HG02588 (cell line): ENCODE measurements around the gene PLXNA1.

Experiments
- ATAC-seq: cut with Tn5 transposase; IDR thresholded peaks from one replicate; pipeline ENCODE4 v1.9.1; 2021; ENCODE audit warnings: mild to moderate bottlenecking, moderate library complexity; ENCODE audit not compliant: unreplicated experiment

Gene PLXNA1

GRCh38 chr3:127032296-127032990 lies 49.5 kb downstream of the PLXNA1 start:
- ATAC-seq: no peak
